GM19452 (cell line): ENCODE measurements around the gene LGR4.
"Not testable (repeated sequence)": the region's sequence is repeated elsewhere in the genome, so short reads cannot be mapped to it uniquely, and the experiment has no call there.

Source experiments
- ATAC-seq: cut with Tn5 transposase; IDR thresholded peaks from one replicate; pipeline ENCODE4 v1.9.1; 2021; ENCODE audit not compliant: unreplicated experiment

The LGR4 gene

GRCh38 chr11:27355575-27356104 lies 117.0 kb downstream of the LGR4 start:
- no peak for ATAC-seq

DNA sequence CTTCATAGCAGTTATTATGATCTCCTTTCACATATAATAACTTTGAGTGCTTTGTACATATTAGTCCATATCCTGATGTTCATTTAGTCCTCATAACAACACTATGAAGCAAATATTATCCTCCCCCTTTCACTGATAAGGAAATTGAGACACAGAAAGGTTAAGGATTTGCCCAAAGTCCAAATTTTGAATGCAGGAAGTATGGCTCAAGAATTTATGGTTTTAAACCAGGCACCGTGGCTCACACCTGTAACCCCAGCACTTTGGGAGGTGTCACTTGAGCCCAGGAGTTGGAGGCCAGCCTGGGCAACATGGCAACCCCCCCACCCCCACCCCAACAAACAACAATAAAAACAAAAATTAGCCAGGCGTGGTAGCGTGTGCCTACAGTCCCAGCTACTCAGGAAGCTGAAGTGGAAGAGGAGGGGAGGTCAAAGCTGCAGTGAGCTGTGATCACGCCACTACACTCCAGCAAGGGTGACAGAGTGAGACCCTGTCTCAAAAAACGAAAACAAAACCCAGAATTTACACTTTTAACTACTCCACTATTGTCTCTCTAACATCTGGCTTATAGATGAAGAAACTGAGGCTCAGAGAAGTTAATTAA lies 118.1 kb downstream of the LGR4 start:
- ATAC-seq = no peak

DNA sequence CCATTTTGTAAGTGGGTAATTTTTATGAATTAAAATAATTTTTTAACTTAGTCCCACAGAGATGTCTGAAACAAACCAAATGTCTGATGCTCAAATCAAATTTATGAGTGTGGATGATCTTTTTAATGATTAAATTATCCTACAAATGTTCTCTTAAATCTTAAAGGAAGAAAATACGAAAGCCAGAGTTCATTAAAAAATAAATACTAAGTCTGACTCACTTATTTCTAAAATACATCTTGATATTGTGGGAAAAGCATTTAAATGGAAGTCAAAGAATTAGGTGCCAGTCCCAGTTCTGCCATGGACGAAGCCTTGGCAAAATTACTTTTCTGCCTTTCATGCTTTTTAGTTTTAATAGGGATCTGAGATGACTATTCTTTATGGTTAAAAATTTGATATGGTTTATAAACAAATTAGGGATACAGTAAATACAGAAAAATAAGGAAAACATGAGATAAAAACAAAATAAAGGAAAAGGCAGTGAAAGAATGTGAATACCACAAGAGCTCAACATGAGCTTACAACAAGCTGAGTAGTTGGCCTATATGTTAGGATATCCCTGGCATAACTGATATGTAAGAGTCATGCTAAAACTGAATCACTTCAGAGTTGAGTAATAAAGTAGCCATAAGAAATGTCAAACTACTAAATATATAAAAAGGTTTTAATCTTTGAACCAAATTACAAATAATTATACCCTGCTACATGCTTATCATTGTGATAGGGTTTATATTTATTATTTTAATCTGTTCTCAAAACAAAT lies 118.8 kb downstream of the LGR4 start:
- ATAC-seq = no peak

DNA sequence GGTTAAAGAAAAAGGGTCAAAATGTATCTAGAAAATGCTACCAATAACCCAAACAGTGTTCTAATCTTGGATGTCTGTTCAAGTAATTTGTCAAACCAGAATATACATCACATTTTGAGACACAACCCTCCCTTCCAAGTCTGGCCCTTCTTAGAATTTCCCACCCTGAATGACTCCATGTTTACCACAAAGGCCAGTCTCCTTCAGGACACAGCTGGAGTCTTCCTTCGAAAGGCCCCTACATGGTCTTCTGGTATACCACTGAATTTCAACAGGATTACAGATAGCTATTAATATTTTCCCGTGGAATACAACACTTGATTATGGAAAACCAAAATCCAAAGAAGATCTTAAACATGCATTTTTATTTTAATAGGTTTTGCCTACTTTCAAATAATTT lies 119.8 kb downstream of the LGR4 start:
- ATAC-seq = no peak

GRCh38 chr11:27350511-27350910 lies 122.1 kb downstream of the LGR4 start:
- no peak for ATAC-seq

GRCh38 chr11:27349919-27350318 lies 122.7 kb downstream of the LGR4 start:
- ATAC-seq = no peak

DNA sequence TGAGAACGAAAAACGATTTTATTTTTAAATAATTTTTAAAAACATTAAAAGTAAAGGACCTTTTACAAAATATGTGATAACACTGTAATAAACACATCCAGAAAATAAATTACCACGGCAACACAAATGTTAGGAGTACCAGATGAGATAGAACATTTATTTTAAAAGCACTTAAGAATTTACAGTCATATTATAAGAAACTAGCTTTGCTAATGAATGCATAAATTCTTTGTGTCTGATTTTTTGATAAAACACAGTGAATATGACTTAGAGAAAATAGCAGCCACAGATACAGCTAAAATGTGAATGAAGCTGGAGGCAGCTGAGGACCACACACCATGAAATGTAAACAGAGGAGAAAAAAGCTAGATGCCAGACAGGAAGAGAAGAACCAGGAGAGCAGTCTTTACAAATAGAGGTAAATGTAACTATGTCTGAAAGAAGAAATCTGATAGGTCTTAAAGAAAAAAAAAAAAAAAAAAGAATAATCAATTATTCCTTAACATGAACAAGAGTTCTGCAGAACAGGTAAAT lies 124.2 kb downstream of the LGR4 start:
- no peak for ATAC-seq

GRCh38 chr11:27347359-27348339 lies 124.9 kb downstream of the LGR4 start:
- ATAC-seq = no peak

DNA sequence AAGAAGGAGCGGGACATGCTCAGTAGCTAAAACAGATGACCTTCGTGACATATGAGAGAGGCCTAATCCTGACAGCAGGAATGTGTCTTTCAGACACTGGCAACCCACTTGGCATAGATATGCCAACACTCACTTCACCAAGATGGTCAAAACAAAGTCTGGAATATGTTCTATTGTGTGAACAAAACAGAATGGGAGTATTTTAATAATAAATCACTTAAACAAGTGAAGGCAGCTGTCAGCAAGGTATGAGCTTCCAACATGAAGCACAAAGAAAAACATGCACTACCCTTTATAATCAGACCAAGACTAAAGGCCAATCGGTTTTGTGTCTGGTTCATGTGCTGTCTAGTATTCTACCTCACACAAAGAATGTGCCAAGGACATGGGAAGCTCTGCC lies 132.6 kb downstream of the LGR4 start:
- no peak for ATAC-seq

GRCh38 chr11:27334764-27335163 lies 137.8 kb downstream of the LGR4 start:
- ATAC-seq = not testable (repeated sequence)

- ATAC-seq = no peak
Measured at GRCh38 chr11:27331981-27332380, 140.6 kb downstream of the LGR4 start.

DNA sequence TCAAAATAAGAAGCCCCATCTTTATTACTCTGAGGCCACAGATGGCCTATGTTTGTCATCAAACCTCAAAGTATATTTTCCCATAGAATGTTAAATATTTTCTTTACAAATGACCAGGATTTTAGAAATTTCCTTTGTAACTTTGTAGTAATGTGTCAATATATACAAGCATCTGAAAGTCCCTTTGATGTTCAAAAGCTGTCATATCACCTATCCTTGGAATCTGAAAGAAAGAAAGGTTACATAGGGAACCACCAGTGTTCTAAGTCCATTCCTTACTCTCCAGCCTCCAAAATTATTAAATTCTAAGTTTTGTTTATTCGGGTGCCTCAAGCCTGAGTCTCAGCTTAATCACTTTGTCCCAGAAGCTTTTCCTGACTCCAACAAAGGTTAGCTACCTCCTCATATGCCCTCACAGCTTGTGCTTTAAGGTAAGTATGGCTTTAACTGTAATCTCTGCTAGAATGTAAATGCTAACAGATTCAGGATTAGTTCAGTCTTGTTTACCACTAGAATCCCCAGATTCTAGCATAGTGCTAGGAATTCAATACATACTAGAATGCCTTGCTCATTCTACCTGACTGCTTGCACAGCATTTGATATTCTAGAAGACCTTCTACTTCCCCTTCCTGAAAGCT lies 141.8 kb downstream of the LGR4 start:
- ATAC-seq = no peak

GRCh38 chr11:27329867-27330632 lies 142.5 kb downstream of the LGR4 start:
- ATAC-seq = no peak

DNA sequence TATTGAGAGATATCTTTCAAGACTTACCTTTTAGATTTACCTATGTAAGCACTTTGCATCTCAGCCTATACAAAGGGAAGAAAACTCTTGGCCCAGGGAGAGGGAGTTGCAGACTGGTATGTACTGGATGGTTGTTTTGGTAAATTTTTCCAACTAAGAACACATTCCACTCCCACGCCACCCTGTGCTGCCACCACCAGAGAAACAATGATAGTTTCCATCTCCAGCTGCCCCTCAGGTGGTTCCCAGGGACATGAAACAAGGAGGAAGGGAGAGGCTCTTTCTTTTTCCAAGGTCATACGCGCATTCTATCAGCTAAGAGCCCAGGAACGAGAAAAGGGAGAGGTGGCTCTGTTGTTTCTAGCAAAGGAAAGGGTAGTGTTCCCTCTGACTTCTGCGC lies 144.0 kb downstream of the LGR4 start:
- ATAC-seq = no peak

DNA sequence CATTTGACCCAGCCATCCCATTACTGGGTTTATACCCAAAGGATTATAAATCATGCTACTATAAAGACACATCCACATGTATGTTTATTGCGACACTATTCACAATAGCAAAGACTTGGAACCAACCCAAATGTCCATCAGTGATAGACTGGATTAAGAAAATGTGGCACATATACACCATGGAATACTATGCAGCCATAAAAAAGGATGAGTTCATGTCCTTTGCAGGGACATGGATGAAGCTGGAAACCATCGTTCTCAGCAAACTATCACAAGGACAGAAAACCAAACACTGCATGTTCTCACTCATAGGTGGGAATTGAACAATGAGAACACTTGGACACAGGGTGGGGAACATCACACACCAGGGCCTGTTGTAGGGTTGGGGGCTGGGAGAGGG lies 145.5 kb downstream of the LGR4 start:
- ATAC-seq = not testable (repeated sequence)

- ATAC-seq = not testable (repeated sequence)
Measured at GRCh38 chr11:27322196-27322595, 150.4 kb downstream of the LGR4 start.

- ATAC-seq = not testable (repeated sequence)
Measured at GRCh38 chr11:27321340-27321739, 151.2 kb downstream of the LGR4 start.

- peak; percentile 98 for ATAC-seq
Measured at GRCh38 chr11:27319072-27319471, 153.5 kb downstream of the LGR4 start.

DNA sequence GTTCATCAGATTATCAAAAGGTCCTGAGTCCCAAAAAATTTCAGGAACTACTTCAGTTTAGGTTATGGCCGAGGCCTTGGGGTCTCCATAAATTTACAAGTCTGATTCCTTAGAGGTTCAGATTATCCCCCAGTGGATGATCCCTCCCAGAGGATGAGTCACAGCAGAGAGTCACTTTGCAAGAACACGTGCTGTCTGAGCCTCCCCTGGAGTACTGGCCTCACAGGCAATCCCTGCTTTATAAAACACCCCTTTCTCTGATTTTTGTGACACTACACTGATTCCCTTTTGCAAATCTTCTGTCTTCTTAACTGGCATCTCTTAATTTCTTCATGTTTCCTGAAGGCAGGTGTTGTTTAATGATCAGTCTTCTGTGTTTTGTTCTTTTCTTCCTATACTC lies 154.8 kb downstream of the LGR4 start:
- ATAC-seq = no peak
